GM18873 (cell line): ENCODE data around the gene ZNF366.
"Not testable (repeated sequence)": the region's sequence is repeated elsewhere in the genome, so short reads cannot be mapped to it uniquely, and the experiment has no call there.

ENCODE experiments used
- ATAC-seq: cut with Tn5 transposase; IDR thresholded peaks from one replicate; pipeline ENCODE4 v1.9.1; 2021; ENCODE audit warnings: mild to moderate bottlenecking, moderate library complexity, moderate number of reproducible peaks; ENCODE audit not compliant: unreplicated experiment, low FRiP score

ZNF366 gene

DNA sequence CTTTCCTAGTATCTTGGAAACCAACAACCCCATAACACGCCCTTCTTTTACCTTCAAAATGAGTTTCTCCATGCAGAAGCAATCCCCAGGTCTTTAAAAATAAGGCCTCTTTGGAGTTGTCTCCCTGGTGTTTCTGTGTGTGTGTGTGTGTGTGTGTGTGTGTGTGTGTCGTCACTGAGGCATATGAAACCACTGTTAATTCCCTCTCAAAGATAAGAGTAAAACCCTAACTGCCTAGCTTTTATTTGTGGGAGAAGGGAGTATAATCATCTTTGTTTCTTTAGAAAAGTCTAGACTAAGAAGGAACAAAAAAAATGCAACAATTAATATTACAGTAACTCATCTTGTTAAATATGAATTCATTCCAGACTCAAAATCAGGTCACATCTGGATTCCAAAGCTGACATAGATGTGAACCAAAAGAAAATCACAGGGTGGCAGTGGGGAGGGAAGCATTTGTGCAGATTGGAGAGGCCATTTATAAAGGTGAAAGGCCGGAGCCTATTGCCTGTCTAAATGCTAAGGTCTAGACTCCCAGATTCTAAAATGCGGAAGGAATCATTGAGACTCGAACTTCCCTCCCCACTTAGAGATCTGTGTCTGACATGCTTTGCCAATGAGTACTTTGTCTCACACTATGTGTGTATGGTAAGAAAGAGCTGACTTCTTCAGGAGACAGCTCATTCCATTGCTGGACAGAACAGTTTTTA lies 91.4 kb downstream of the ZNF366 start:
- no peak for ATAC-seq

GRCh38 chr5:72412283-72413055 lies 94.7 kb downstream of the ZNF366 start:
- no peak for ATAC-seq

- ATAC-seq, result no peak
These were observed 96.4 kb downstream of the ZNF366 start for GRCh38 chr5:72410688-72411295.

- no peak for ATAC-seq
These were observed 98.6 kb downstream of the ZNF366 start for GRCh38 chr5:72408603-72409002.

DNA sequence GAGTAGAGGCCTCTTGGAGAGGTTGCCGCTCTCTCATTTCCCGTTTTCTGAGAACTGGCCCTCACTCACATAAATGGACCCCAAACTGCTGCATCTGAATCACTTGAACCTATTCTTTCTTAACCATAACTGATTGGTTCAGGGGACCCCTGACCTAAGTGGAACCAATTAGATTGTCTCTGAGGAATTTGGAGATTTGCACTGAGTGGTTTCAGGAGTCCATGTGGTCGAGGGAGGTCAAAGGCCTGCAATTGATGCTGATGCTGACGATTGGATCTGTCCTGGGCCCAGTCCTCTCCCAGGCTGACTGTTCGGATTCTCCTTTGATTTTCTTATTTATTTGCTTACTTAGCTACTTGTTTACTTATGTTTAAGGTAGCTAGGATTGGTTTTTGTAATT lies 99.1 kb downstream of the ZNF366 start:
- ATAC-seq, result no peak

DNA sequence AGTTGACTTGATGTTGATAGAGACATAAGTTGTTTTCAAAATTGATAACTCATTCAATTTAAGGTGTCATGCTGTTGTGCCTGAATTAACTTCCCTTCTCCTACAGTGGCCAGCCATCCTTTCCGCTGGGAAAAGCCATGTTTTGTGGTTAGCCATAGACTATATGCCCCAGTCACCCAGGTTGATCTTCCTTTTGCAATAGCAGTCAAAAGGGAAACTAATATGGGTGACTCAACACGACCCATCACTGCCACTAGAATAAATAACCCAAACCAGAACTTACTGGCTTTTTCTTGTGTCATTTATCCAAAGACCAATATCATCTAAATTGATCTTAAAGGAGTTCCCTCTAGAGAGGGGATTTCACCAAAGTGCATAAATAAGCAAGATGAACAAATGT lies 99.7 kb downstream of the ZNF366 start:
- ATAC-seq, result no peak

GRCh38 chr5:72407078-72407477 lies 100.1 kb downstream of the ZNF366 start:
- no peak for ATAC-seq

- not testable (repeated sequence) for ATAC-seq
These were observed 102.4 kb downstream of the ZNF366 start for GRCh38 chr5:72404771-72405170.

DNA sequence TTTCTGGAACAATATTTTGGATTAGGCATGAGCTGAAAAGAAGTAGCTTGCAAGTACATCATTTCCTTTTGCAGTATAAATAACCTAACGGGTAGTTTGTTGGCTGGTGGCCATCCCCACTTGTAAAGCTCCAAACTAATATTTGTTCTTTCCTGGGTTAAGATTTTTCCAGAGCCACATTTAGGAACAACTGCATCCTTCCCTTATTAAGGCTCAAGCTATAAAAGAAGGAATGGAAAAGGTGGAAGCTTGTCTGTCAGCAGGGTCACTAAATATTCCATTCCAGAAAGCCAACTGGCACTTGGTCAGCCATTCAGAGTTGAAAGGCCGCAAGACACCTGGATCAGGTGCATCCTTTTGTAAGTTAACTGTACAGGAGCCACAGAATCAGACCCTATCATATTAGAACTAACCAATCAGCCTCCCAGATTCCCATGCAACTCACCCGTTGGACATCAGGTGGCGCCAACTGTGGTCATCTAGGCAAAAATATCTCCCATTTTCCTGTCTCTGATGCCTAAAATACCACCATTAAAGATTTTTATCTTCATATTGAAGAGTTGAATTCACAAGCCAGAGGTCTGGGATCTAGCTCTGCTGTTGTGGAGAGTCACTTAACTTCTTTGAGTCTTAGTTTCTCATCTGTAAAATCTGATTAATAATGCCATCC lies 104.1 kb downstream of the ZNF366 start:
- ATAC-seq, result no peak

DNA sequence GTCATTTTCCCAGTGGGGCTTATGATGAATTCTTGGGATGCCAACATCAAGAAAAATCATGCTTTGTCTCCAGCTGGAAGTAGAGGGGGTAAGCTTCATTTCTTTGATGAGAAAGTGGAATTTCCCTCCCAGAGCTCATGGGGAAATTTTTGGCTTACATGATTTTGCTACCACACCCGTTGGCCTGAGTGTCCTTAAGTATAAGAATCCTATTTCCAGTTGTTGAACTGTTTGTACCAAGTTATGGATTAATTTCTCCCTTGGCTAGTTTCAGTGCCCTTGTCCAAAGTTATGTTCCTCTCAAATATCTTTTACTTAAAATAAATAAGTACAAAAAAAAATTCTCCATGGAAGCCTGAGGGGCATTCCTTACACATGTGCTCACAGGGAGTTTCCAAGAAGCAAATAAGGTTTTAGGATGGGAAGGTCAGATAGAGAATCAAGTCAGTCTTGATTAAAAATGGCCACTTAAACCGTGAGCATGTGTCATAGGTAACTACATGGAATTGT lies 104.8 kb downstream of the ZNF366 start:
- ATAC-seq, result no peak

DNA sequence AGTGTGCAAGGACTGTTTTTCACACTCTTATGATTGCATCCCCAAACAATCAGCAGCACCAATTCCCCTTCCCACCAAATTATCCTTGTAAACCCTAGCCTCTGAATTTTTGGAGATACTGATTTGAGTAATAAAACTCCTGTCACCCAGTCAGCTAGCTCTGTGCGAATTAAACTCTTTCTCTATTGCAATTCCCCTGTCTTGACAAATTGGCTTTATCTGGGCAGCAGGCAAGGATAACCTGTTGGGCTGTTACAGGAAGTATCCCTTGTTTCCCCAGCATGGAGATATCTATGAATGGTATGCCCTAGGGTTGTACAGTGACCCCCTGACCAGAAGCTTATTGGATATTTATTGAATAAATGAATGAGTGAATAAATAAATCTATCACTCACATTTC lies 106.3 kb downstream of the ZNF366 start:
- ATAC-seq, result no peak

DNA sequence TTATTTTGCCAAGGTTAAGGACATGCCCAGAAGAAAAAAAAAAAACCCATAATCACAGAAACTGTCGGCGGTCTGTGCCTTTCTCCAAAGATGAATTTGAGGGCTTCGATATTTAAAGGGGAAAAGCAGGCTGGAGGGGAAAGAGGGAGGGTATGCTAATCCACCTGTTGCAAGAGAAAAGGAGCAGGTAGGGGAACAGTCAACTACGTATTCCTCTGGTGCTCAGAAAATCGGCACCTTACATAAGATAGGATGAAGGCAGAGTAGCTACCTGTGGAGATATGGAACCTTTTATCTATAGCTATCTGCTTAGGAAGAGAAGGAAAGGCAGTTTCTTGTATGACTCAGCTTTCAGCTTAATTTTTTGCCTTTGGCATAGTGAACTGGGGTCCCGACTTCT lies 109.4 kb downstream of the ZNF366 start:
- no peak for ATAC-seq

GRCh38 chr5:72394688-72395087 lies 112.5 kb downstream of the ZNF366 start:
- ATAC-seq, result no peak

DNA sequence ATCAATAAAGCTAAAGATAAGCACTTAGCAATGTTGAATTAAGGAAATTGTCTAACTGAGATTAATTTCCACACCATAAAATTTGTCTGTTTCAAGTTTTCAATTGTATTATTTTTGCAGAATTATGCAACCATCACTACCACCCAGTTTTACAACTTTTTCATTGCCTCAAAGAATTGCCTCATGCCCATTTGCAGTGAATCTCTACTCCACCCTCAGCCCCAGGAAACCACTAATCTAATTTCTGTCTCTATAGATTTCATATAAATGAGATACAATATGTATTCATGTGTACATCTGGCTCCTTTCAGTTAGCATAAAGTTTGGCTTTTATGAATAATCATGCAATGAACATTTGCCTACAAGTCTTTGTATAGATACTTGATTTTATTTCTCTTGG lies 114.2 kb downstream of the ZNF366 start:
- ATAC-seq, result no peak
